Inflammatory macrophage (primary cell): ENCODE results near the gene CHST15.
"Not testable (repeated sequence)": the region's sequence is repeated elsewhere in the genome, so short reads cannot be mapped to it uniquely, and the experiment has no call there.

ENCODE experiments used
- DNase-seq, 2 donors: peaks; one replicate each; pipeline ENCODE4 v3.0.0-alpha.2; 2020 to 2022

Gene CHST15

GRCh38 chr10:124043310-124044142 is 49.9 kb downstream of the CHST15 start:
- peak in 1 of 2 donors; percentile 80 for DNase-seq

DNA sequence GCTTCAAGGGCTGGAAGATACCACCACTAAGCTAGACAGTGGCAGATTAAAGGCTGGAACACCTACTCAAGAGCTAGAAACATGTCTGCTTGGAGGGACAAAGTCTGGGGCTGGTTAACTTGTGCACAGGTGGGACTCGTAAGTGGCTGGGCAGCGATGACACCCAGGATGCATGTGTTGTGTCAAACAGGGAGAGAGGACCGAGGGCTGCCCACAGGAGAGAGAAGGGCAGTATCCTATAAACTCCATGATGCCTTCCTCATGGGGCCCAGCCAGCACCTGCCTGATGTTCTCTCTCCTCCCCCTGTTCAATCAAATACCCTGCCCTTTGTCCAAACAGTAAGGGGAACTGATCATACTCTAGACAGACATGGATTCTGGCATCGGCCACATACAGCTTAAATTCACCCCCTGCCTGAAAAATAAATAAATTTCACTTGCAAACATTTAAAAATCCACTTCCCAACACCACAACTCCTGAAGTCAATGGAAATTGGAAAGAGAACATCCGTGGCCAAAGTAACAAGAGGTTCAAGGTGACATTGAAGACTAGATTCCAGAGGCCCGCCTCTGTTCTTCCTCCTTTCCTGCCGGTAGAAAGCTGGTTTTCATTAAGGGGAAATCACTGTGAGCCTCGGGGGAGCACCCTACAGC is 50.6 kb downstream of the CHST15 start:
- peak in 1 of 2 donors; percentile 69 for DNase-seq

DNA sequence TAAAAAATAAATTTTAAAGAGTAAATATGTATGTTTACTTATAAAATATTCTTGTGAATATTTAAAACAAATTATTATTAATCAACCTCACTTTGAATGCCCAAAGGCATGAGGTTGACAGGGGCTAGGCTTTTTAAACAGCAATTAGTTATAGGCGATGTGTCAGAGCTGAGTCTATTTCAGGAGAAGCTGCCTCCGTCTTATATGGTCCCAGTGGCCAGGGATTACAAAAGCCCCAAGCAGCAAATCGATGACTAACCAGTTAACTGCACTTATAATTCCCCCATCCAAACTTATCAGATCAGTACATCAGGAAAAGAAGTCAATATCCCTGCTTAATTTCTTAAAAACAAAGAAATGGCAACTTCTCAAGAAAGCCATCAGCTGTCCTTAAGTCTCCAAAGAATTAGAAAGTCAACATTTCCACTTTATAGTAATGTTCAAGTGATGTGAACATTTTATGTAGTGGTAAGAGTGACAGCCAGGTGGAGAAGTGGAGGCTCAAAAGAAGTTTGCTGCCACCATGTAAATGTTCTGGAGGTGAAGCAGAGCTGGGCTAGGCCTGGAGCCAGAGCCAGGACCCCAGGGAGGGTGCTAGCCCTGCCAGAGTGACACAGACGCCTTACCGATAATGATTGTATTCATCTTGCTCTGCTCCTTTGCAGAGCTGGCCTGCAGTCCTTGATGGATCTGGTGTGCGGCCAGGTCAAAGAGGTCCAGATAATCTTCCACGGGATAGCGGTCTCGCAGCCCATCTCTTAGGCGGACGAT is 51.5 kb downstream of the CHST15 start:
- no peak for DNase-seq

DNA sequence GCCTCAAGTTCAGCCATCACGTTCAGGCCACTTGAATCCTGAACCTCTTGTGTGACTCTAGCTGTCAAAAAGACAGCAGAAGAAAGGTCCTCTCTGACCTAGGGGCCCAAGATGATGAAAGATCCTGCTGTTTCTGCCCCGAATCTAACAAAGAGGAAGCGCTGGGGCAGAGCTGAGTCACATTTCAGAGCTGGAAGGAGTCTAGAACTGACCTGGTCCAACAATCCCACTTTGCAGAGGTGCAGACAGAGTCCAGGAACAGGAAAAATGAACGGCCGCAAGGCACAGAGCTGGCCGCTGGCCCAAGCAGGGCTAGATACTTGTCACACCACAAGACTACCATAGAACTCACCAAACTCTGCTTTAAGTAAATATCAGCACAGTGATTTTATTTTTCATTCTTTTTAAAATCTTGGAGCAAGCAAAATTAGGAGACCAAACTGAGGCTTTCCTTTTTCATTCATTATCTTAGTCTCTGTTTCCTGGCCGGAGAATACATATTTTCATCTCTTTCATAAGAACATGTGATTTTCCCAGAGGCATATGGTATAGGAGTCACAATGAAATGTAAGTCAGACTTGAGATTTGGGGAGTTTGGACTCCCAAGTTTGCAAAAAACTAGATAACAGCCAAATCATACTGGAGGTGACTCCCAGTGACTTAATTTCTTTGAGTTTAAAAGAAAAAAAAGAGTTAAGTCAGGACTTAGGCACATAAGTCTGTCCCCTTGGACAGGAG is 52.8 kb downstream of the CHST15 start:
- DNase-seq: peak; percentile 80 to 82

- peak; percentile 20 to 57 for DNase-seq
These were observed 53.9 kb downstream of the CHST15 start for GRCh38 chr10:124039483-124040013.

- DNase-seq: peak; percentile 86 to 87
These were observed 55.6 kb downstream of the CHST15 start for GRCh38 chr10:124037784-124038183.

DNA sequence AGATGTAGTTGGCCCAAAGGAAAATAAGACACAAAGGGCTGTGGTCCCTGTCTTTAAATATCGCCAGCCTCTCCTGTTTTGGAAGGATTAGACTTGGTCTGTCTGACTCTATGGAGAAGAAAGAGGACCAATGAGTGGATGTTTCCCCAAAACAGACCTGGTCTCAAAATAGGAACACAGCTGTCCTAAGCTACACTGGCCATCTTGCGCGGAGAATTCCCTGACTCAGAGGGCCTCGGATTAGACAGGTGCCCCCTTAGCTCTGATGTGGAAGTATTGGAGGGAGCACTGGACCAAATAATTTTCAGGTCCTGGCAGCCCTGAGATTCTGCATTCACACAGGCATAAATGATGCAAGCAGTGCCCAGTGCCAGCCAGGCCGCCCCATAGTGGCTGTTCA is 56.1 kb downstream of the CHST15 start:
- no peak for DNase-seq

GRCh38 chr10:124036746-124037145 is 56.7 kb downstream of the CHST15 start:
- DNase-seq: no peak

GRCh38 chr10:124035928-124036558 is 57.4 kb downstream of the CHST15 start:
- peak; percentile 96 to 98 for DNase-seq

DNA sequence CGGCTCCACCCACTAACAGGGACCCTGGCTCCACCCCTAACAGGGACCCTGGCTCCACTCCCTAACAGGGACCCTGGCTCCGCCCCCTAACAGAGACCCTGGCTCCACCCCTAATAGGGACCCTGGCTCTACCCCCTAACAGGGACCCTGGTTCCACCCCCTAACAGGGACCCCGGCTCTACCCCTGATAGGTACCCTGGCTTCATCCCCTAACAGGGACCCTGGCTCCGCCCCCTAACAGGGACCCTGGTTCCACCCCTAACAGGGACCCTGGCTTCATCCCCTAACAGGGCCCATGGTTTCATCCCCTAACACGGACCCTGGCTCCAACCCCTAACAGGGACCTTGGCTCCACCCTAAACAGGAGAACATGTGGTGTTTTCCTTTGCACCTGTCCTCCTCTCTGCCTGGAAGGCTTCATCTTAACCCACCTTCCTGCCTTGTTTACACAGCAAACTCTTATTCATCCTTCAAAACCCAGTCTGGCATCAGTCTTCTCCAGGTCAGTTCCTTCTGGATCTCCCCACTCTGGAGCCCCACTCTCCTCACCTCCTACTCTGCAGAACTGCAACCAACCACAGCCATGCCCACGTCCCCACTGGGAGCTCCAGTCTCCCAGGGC is 58.0 kb downstream of the CHST15 start:
- DNase-seq: no peak

GRCh38 chr10:124034576-124035305 is 58.7 kb downstream of the CHST15 start:
- DNase-seq: not testable (repeated sequence)

- DNase-seq: peak in 1 of 2 donors; percentile 11
These were observed 59.5 kb downstream of the CHST15 start for GRCh38 chr10:124033887-124034218.

DNA sequence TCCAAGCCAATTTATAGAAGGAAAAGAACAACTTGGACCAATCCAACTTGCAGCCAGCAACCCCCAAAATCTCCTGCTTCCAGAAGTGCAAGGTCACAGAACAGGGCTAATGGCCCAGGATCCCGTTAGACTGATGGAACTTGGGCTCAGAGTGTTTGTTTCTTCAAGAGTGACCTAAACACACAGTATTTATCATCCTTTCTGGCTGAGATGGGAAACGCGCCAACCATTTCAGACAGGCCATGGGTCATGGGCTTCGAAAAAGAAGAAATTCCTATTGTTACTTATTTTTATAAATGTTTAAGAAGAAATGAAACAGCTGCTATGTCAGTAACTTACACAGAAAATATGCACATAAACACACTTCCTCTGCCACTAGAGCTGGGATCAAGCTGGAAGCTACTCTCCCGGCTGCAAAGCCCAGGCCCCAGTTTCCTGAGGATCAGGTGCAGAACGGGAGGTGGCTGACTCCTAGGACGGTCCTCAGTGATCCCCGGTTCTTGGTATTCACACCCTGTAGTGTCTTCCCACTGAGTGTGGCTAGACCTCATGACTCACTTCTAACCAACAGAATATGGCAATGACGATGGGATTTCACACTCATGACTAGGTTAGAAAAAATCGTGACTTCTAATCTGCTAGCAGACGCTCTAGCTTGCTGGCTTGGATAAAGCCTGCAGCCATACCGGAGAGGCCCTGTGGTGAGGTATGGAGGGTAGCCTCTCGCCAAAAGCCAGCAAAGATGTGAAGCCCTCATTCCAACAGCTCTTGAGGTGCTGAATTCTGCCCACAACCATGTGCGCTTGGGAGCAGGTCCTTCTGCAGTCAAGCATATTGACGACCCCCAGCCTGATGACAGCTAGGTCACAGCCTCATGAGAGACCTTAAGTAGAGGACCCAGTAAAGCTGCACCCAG is 60.2 kb downstream of the CHST15 start:
- peak; percentile 83 to 87 for DNase-seq

DNA sequence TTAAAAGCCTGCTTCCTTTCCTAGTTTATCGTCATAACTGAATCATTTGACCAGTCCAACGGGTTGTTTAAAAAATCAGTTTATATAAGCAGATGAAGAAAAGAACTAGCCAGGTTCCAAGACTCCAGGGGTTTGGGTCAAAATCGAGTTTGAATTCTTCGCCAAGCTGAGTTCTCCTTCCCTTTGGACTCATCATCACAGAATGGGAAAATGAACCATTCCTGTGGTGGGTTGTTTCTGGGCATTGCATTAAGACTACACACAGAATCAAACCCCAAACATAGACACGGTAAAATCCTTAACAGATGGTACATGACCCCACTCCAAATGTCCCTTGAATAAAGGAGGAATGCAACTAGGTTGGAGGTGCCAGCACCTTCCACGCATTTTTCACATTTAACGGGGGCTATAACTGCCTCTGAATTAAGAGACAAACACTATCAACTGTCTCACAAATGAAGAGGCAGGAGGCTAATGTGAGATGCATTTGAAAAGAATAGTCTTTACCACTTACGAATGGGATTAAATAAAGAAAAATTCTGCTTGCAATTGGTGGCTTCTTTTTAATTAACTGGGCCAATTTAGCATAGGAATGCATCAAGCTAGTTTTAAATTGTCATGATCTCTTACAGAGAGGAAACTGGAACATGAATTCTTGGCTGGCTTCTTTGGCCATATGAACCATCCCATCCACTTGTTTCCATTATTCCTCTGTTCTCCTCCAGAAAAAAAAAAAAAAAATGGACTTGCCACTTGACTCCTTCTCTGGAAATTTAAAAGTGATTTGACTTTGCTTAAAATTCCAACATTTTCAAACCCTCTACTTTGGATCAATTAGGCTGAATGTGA is 61.1 kb downstream of the CHST15 start:
- DNase-seq: no peak

DNA sequence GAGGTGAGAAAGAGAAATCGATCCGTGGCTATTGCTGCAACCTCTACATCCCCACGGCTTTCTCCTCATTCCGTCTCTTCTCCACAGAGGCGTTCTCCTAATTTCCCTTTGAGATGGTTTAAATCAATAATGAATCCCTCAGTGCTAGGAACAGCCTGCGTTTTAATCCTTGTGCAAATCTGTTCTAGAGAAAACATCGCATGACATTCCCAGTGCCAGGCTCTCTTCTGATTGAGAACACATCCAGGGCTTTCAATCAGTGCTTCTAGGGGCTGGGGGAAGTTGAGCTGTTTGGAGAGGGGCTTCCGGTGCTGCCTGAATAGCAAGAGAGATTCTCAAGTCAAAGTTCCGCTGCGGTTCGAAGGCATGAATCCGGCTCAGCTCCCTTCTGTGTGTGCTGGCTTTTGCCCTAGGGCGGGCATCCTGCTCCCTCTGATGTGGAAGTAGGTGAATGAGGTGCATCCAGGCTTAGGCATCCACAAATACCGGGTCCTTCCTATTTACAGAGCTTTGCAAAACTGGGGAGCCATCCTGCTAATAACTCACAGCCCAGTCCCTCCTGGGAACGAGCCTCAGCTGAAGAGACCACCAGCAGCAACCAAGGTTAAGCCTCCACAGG is 62.8 kb downstream of the CHST15 start:
- no peak for DNase-seq

DNA sequence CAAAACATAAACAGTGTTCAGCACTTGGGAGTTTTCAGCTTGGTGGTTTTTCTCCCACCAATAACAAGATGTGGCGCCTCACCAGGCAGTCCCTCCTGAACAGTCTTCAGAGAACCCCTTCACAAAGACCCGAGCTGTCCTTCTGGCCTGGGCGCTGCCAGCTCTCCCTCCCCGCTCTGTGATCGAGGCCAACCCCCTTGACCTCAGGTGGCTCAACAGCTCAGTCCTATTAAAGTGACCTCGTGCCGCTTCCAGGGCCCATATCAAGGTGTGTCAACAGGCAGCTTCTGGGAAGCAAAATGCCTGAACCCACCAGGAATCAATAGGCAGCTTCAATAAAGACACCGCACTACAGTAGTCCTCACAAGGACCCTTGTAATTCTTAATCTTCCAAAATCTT is 63.3 kb downstream of the CHST15 start:
- DNase-seq: no peak

GRCh38 chr10:124029559-124029958 is 63.8 kb downstream of the CHST15 start:
- DNase-seq: no peak
